Mucosa of rectum (tissue), 2 donors: ENCODE data around the gene CLP1.

Experiments
- H3K27ac ChIP-seq, 2 donors: one replicate each; pipeline ENCODE4 v1.7.0; 2013; ENCODE audit warnings: inconsistent platforms in 2 of 2, low read depth in 2 of 2, low read length in 2 of 2
- H3K27me3 ChIP-seq, 2 donors: one replicate each; pipeline ENCODE4 v1.7.0; 2013; ENCODE audit warnings: low read length in 2 of 2; ENCODE audit not compliant: control insufficient read depth in 2 of 2, insufficient read depth in 2 of 2
- H3K36me3 ChIP-seq, 2 donors: one replicate each; pipeline ENCODE4 v1.7.0; 2013; ENCODE audit warnings: low read length in 2 of 2; ENCODE audit not compliant: control insufficient read depth in 2 of 2, insufficient read depth in 2 of 2
- H3K4me1 ChIP-seq, 2 donors: one replicate each; pipeline ENCODE4 v1.7.0; 2013; ENCODE audit warnings: low read length in 2 of 2, mild to moderate bottlenecking in 1 of 2; ENCODE audit not compliant: control insufficient read depth in 2 of 2, insufficient read depth in 2 of 2
- H3K4me3 ChIP-seq, 2 donors: one replicate each; pipeline ENCODE4 v1.7.0; 2013; ENCODE audit warnings: low read length in 2 of 2
- H3K9ac ChIP-seq, 2 donors: one replicate each; pipeline ENCODE4 v1.7.0; 2013; ENCODE audit warnings: low read length in 2 of 2, low read depth in 1 of 2, mild to moderate bottlenecking in 1 of 2
- H3K9me3 ChIP-seq, 2 donors: one replicate each; pipeline ENCODE4 v1.7.0; 2013; ENCODE audit warnings: low read length in 2 of 2; ENCODE audit not compliant: control insufficient read depth in 2 of 2
- donor health status: healthy.
- donor health status: Normal muscosa, but diverticular disease.

Gene CLP1

GRCh38 chr11:57640068-57640800, 17.3 kb upstream of the CLP1 start:
- Histone ChIP-seq H3K4me1 (peaks cover 8 to 16% of the 10 kb centered on the region in 2 donors), H3K9ac (no peak overlapping the region), H3K9me3 (no peaks in the 10 kb centered on the region), H3K36me3 (no peaks in the 10 kb centered on the region), H3K27ac (no peak overlapping the region), H3K4me3 (no peak overlapping the region), H3K27me3 (peaks cover 7 to 26% of the 10 kb centered on the region in 2 donors)

- H3K9me3 ChIP-seq = no peaks in the 10 kb centered on the region
- H3K9ac ChIP-seq = no peak overlapping the region
- H3K36me3 ChIP-seq = no peaks in the 10 kb centered on the region
- H3K4me3 ChIP-seq = no peak overlapping the region
- peaks cover 14 to 26% of the 10 kb centered on the region in 2 donors for H3K27me3 ChIP-seq
- peaks cover 12 to 21% of the 10 kb centered on the region in 2 donors for H3K4me1 ChIP-seq
- H3K27ac ChIP-seq = no peak overlapping the region
These were observed 16.4 kb upstream of the CLP1 start for GRCh38 chr11:57641011-57641807.

- Histone ChIP-seq H3K27me3 (peaks cover 35 to 37% of the 10 kb centered on the region in 2 donors), H3K36me3 (no peaks in the 10 kb centered on the region), H3K4me1 (peaks cover 17 to 24% of the 10 kb centered on the region in 2 donors), H3K9ac (no peak overlapping the region), H3K4me3 (no peak overlapping the region), H3K9me3 (no peaks in the 10 kb centered on the region), H3K27ac (no peak overlapping the region)
These were observed 13.8 kb upstream of the CLP1 start for GRCh38 chr11:57643802-57644201.

- H3K27me3 ChIP-seq = peaks cover 34 to 39% of the 10 kb centered on the region in 2 donors
These were observed 12.5 kb upstream of the CLP1 start for GRCh38 chr11:57644748-57645688.

GRCh38 chr11:57645689-57646085, 11.9 kb upstream of the CLP1 start:
- Histone ChIP-seq H3K4me1 (peaks cover 12 to 22% of the 10 kb centered on the region in 2 donors), H3K36me3 (no peaks in the 10 kb centered on the region), H3K9ac (no peak overlapping the region), H3K9me3 (no peaks in the 10 kb centered on the region), H3K27ac (no peak overlapping the region), H3K27me3 (peaks cover 33 to 43% of the 10 kb centered on the region in 2 donors), H3K4me3 (no peak overlapping the region)

More at GRCh38 chr11:57644748-57645688, 12.5 kb upstream of the CLP1 start:
- Histone ChIP-seq H3K4me1 (peaks cover 12 to 22% of the 10 kb centered on the region in 2 donors), H3K4me3 (peak overlapping the region in 1 of 2 donors; percentile 2), H3K36me3 (no peaks in the 10 kb centered on the region), H3K27ac (no peak overlapping the region), H3K9ac (no peak overlapping the region), H3K9me3 (no peaks in the 10 kb centered on the region)

GRCh38 chr11:57646194-57646798, 11.3 kb upstream of the CLP1 start:
- H3K9ac ChIP-seq = no peak overlapping the region

GRCh38 chr11:57646799-57647303, 10.7 kb upstream of the CLP1 start:
- Histone ChIP-seq H3K27me3 (peaks cover 33 to 43% of the 10 kb centered on the region in 2 donors), H3K4me1 (peaks cover 12 to 22% of the 10 kb centered on the region in 2 donors), H3K9ac (no peak overlapping the region), H3K9me3 (no peaks in the 10 kb centered on the region), H3K4me3 (no peak overlapping the region), H3K36me3 (no peaks in the 10 kb centered on the region), H3K27ac (no peak overlapping the region)

More at GRCh38 chr11:57646194-57646798, 11.3 kb upstream of the CLP1 start:
- Histone ChIP-seq H3K9me3 (no peaks in the 10 kb centered on the region), H3K36me3 (no peaks in the 10 kb centered on the region), H3K4me1 (peaks cover 12 to 22% of the 10 kb centered on the region in 2 donors), H3K27ac (no peak overlapping the region), H3K27me3 (peaks cover 33 to 43% of the 10 kb centered on the region in 2 donors), H3K4me3 (no peak overlapping the region)

- H3K4me3 ChIP-seq = no peak overlapping the region
- no peaks in the 10 kb centered on the region for H3K9me3 ChIP-seq
- H3K9ac ChIP-seq = no peak overlapping the region
- peaks cover 33 to 43% of the 10 kb centered on the region in 2 donors for H3K27me3 ChIP-seq
- peaks cover 12 to 22% of the 10 kb centered on the region in 2 donors for H3K4me1 ChIP-seq
- no peaks in the 10 kb centered on the region for H3K36me3 ChIP-seq
- no peak overlapping the region for H3K27ac ChIP-seq
These were observed 10.2 kb upstream of the CLP1 start for GRCh38 chr11:57647372-57647771.
